OCI-LY7 (cell line): ENCODE data around the gene CETN3.

Experiments
- CTCF ChIP-seq: fragments of 200-600 bp; sonication (generic); conservative IDR thresholded peaks from 2 replicates; pipeline ENCODE4 v1.5.1; 2014; ENCODE audit warnings: mild to moderate bottlenecking, antibody characterized with exemption, low read length, moderate library complexity, mixed read lengths
- EZH2phosphoT487 ChIP-seq: fragments of 200-600 bp; sonication (generic); IDR thresholded peaks from 2 replicates; pipeline ENCODE4 v1.6.1; 2018; ENCODE audit warnings: low read depth, borderline replicate concordance, mild to moderate bottlenecking, mixed run types, antibody characterized with exemption, low read length, moderate library complexity, mixed read lengths

GRCh38 chr5:90421136-90421535 is 11.6 kb upstream of the CETN3 start:
- TF ChIP-seq CTCF (peak; percentile 61), EZH2phosphoT487 (no peak)
